Brain microvascular endothelial cell (primary cell): Measurements from ENCODE around the gene SLC12A6.

Source experiments
- DNase-seq: peaks from one replicate; pipeline ENCODE4 v3.0.0-alpha.2; 2020
- H3K27ac ChIP-seq: fragments of 250-450 bp; sonication (Bioruptor Pico); 2 replicates; pipeline ENCODE4 v1.5.1; 2020; ENCODE audit warnings: mild to moderate bottlenecking, moderate library complexity
- H3K27me3 ChIP-seq: fragments of 250-450 bp; sonication (Bioruptor Pico); replicated peaks from 2 replicates; pipeline ENCODE4 v1.5.1; 2020; ENCODE audit warnings: mild to moderate bottlenecking
- H3K36me3 ChIP-seq: fragments of 250-450 bp; sonication (Bioruptor Pico); replicated peaks from 2 replicates; pipeline ENCODE4 v1.5.1; 2020; ENCODE audit warnings: mild to moderate bottlenecking
- H3K4me3 ChIP-seq: 2 replicates; pipeline ENCODE4 v1.5.1; 2011; ENCODE audit warnings: low read depth, mild to moderate bottlenecking, control low read depth, low read length, moderate library complexity
- in situ Hi-C: cut with HindIII; loops from 2 replicates; pipeline ENCODE4 v1.10.0; 2017; ENCODE audit warnings: low sequenced_read_pairs, low pct_ligation_motif_present
- TF ChIP-seq, protein P1 (sequence below): IDR thresholded peaks from 2 replicates; pipeline ENCODE4 v1.5.1; 2011; ENCODE audit warnings: low read depth, mild to moderate bottlenecking, moderate library complexity, low read length, control low read depth, inconsistent platforms; ENCODE audit errors: missing control alignments

The SLC12A6 gene

DNA sequence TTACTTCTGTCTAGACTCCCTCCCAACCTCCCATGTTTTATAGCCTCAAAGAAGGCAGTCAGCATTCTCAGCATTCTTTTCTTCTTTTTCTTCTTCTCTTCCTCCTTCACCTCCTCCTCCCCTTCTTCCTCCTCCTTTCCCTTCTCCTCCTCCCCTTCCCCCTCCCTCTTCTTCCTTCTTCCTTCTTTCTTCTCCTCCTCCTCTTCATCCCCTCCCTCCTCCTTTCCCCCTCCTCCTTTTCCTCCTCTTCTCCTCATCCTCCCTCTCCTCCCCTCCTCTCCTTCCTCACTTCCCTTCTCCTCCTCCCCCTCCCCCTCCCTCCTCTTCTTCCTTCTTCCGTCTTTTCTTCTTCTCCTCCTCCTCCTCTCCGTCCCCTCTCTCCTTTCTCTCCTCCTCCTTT is 33.1 kb upstream of the SLC12A6 start:
- Histone ChIP-seq H3K4me3 (no peak overlapping the region), H3K27ac (no peak overlapping the region), H3K36me3 (no peaks in the 10 kb centered on the region), H3K27me3 (no peaks in the 10 kb centered on the region)
- TF ChIP-seq, protein P1, sequence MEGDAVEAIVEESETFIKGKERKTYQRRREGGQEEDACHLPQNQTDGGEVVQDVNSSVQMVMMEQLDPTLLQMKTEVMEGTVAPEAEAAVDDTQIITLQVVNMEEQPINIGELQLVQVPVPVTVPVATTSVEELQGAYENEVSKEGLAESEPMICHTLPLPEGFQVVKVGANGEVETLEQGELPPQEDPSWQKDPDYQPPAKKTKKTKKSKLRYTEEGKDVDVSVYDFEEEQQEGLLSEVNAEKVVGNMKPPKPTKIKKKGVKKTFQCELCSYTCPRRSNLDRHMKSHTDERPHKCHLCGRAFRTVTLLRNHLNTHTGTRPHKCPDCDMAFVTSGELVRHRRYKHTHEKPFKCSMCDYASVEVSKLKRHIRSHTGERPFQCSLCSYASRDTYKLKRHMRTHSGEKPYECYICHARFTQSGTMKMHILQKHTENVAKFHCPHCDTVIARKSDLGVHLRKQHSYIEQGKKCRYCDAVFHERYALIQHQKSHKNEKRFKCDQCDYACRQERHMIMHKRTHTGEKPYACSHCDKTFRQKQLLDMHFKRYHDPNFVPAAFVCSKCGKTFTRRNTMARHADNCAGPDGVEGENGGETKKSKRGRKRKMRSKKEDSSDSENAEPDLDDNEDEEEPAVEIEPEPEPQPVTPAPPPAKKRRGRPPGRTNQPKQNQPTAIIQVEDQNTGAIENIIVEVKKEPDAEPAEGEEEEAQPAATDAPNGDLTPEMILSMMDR = no peak
- in situ Hi-C loops = no loop called here
- no peak for DNase-seq

DNA sequence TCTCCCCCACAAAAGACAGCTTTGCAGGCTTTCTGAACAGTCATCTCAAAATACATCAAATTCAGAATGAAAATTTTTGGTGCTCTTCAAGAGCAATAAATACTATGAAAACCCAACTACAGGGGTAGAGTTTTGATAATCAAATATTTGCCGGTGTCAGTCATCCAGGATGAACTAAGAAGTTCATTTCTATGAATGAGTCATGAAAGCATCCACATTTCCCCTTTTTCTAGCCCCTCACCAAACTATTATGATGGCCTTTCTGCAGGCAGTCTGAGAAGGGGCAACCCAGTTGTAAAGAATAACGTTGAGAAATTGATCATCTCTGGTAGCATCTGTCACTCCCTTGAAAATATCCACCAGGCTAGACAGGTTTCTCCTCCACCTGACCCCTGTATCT is 32.5 kb upstream of the SLC12A6 start:
- TF ChIP-seq, protein P1 = no peak
- no peaks in the 10 kb centered on the region for H3K27me3 ChIP-seq
- no peak overlapping the region for H3K27ac ChIP-seq
- DNase-seq = no peak
- no peaks in the 10 kb centered on the region for H3K36me3 ChIP-seq
- no peak overlapping the region for H3K4me3 ChIP-seq
- in situ Hi-C loops = no loop called here

DNA sequence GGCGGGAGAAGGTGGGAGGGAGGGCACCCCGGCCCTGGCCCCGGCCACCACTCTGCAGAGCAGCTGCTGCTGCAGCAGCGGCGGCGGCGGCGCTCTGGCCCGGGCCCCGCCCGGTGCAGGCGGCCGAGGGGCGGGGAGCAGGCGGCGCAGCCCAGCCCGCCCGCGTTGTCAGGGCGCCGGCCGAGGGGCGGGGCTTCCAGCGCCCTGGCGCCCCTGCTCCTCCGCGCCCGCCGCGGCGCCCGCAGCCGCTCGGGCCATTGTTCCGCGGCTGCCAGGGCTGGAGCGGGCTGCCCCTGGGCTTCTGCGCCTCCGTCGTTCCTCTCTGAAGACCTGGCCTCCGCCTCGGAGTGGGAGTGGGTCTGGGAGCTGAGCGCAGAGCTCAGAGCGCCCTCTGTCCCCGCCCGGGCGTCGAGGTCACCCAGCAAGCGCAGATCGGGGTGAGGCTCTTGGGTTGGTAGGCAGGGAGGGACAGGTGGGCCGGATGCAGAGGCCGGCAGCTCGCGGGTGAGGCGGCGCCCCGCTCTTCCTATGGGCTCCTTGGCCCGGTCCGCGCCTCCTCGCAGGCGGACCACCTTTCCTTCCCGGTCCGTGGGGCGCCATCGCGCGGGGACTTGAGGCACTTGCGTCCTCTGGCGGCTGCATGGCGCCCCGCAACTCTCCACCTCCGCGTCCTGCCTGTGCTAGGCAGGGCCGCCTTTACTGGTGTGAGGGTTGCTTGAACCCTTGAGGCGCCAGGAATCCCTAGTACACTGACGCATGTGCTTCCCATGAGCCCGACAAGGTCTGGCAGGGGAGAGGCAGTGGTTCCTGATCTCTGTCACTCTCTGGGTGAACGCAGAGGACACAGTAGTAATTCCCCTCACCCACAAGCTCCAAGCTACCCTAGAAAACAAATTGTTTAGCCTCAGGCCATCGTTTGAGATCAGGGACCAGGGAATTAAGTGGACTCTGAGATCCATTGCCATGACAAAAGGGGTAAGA is 29.8 kb upstream of the SLC12A6 start, which contains the start of gene LPCAT4:
LPCAT4 (minus strand) TSS at position 96 of the 981 bp plus-strand sequence. CDS start 96 bp downstream, outside the sequence.
- TF ChIP-seq, protein P1 = peak; percentile 93
- peak; percentile 73 for DNase-seq
- H3K4me3 ChIP-seq = peak within 1 kb of the TSS; percentile 94
- no peaks in the 10 kb centered on the region for H3K27me3 ChIP-seq
- in situ Hi-C loops = no loop called here
- peak within 1 kb of the TSS; percentile 77 for H3K27ac ChIP-seq
- H3K36me3 ChIP-seq = peaks cover 11% of the 10 kb centered on the region

GRCh38 chr15:34366271-34367065 is 28.9 kb upstream of the SLC12A6 start:
- Histone ChIP-seq H3K27me3 (no peaks in the 10 kb centered on the region), H3K36me3 (peaks cover 20% of the 10 kb centered on the region), H3K27ac (no peak overlapping the region), H3K4me3 (peak overlapping the region; percentile 91)
- in situ Hi-C loops = no loop called here
- TF ChIP-seq, protein P1 = no peak
- DNase-seq = no peak

DNA sequence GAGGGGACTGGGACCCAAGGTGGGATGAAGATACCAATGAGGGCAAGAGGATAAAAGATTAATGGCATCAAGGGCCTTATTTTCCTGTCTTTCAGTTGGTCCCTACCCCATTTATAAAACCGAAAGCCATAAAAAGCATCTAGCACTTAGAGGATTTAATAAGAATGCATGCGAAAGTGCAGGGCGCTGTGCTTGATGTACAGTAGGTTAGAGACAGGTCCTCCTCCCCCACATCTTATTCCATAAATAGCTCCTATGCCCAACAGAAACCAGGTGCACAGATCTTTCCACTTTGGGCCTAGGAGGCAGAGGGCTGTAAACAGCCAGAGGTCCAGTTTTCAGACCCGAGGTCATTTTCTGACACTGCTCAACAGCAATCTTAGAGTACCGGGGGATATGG is 28.3 kb upstream of the SLC12A6 start:
- H3K36me3 ChIP-seq = peaks cover 26% of the 10 kb centered on the region
- DNase-seq = no peak
- peak overlapping the region; percentile 91 for H3K4me3 ChIP-seq
- TF ChIP-seq, protein P1 = no peak
- H3K27me3 ChIP-seq = no peaks in the 10 kb centered on the region
- no peak overlapping the region for H3K27ac ChIP-seq
- in situ Hi-C loops = no loop called here
